Inflammatory macrophage treated with lipopolysaccharide for 4 hours (primary cell): ENCODE data around the gene SMARCC2.

Experiments used
- DNase-seq: peaks from one replicate; pipeline ENCODE4 v3.0.0-alpha.2; 2020

SMARCC2 gene

GRCh38 chr12:56162468-56163290 lies 26.6 kb downstream of the SMARCC2 start:
- no peak for DNase-seq

- DNase-seq: no peak
Measured at GRCh38 chr12:56161690-56162351, 27.5 kb downstream of the SMARCC2 start.

DNA sequence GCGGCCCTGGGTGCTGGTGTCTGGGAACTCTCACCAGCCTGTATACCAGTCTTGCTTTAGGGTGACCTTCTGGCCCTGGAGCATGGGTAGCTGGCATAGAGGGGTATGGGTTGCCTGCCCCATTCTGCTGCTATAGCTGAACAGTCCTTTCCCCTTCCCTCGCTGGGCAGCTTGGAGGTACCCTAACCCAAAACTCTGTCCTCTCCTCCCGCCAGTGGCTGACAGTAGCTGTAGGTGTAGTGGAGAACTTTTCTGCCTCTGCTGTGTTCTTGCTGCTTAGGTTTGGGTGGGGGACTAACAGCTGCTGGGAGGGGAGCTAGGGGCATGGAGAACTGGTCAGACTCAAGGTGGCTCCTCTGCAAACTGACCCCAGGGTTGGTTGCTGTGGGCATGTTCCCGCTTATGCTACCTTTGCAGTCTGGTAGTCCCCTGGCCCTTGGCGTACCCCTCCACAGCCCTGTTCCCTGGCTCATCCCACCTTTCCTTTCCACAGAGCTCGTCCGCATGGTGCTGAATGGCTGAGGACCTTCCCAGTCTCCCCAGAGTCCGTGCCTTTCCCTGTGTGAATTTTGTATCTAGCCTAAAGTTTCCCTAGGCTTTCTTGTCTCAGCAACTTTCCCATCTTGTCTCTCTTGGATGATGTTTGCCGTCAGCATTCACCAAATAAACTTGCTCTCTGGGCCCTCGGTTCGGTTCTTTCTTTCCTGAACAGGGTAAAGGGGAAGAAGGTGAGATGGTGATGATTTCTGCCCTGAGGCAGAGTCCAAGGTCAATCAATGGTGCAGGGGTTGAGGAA lies 28.2 kb downstream of the SMARCC2 start:
- DNase-seq: no peak

GRCh38 chr12:56160193-56160763 lies 29.0 kb downstream of the SMARCC2 start:
- peak; percentile 34 for DNase-seq

DNA sequence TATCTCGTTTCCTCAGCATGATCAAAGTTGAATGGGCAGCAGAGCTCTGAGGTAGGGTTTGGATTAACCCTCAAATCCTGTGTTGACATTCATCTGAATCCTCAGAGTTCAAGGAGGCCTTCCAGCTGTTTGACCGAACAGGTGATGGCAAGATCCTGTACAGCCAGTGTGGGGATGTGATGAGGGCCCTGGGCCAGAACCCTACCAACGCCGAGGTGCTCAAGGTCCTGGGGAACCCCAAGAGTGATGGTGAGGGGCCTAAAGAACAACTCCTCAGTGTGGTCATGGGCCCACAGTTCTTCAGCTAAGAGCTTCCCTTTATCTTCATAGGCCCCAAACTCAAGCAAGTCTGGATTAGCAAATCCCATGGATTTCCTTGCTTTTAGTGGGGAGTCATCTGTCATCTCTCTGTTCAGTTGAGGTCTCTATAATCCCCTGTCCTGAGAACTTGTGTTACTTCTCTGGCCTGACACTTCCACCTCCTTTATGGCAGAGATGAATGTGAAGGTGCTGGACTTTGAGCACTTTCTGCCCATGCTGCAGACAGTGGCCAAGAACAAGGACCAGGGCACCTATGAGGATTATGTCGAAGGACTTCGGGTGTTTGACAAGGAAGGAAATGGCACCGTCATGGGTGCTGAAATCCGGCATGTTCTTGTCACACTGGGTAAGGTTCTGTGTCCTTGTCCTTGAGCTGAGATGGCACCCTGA lies 29.6 kb downstream of the SMARCC2 start:
- no peak for DNase-seq

DNA sequence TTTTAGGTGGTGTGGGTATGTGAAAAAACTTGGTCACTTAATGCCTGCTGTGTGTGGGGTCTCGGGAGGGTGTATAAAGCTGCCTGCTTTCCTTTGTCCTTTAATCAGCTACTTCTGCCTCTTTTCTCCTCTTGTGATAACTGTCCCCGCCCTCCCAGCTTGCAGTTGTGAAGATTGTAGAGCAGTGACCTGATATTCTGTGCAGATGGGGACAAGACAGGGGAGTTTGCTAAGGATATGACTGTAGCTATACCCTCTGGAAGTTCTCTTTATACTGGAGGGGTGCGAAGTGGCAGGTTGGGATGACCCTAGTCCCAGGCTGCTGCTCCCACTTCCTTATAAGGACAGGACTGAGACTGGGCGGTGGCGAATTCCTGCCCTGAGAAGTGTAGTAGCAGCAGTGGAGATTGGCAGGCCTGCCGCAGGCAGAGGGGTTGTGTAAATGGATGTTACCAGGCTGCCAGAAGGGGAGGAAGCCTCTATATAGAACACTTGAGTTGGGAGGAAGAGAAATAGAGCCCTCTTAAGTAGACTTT lies 30.3 kb downstream of the SMARCC2 start:
- peak; percentile 67 for DNase-seq

- DNase-seq: peak; percentile 98
Measured at GRCh38 chr12:56158029-56158925, 31.0 kb downstream of the SMARCC2 start, which contains the start of gene MYL6. Gene MYL6, plus strand, starts transcription at chr12:56158359. Its CDS starts 43 bp downstream, at chr12:56158402.

GRCh38 chr12:56157201-56158028 lies 31.9 kb downstream of the SMARCC2 start:
- peak; percentile 61 for DNase-seq

GRCh38 chr12:56156464-56157200 lies 32.7 kb downstream of the SMARCC2 start:
- DNase-seq: peak; percentile 39

- DNase-seq: no peak
Measured at GRCh38 chr12:56155256-56155845, 33.9 kb downstream of the SMARCC2 start.

DNA sequence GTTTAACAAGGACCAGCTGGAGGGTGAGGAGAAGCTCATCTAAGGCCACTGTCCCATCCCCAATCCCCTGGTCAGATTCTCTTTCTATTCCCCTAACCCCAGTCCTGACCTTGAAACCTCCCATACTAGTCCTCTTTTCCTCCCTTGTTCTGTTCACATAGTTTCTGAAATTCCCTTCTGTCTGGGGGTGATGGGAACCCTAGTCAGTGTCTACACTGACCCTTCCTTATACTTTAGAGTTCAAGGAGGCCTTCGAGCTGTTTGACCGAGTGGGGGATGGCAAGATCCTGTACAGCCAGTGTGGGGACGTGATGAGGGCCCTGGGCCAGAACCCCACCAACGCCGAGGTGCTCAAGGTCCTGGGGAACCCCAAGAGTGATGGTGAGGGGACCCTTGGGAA lies 34.5 kb downstream of the SMARCC2 start:
- no peak for DNase-seq

- no peak for DNase-seq
Measured at GRCh38 chr12:56154246-56154771, 35.0 kb downstream of the SMARCC2 start.

- DNase-seq: no peak
Measured at GRCh38 chr12:56153678-56154065, 35.6 kb downstream of the SMARCC2 start.

GRCh38 chr12:56152756-56153677 lies 36.3 kb downstream of the SMARCC2 start:
- DNase-seq: no peak

DNA sequence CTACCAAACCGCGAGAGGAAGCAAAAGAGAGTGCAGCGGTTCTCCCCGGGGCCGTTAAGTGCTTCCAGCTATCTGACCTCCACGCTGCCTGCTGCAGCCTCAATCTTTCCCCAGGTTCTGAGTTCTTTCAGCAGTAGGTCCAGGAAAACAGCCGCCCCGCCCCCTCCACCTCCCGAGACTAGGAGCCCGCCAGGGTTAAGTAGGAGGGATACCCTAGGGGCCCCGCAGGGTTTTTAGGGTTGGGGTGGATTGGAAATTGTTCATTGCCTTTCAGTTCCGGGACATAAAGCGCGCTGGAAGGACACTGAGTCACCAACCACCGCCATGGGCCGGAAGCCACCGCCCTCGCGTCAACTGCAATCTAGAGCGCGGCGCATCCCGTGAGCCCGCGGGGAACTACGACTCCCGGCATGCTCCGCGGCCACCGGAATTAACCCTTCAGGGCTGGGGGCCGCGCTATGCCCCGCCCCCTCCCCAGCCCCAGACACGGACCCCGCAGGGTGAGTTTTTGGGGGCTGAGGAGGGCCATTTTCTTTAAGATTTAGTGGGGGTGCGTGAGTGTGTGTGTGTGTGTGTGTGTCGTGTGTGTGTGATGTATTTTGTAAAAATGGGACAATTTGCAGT lies 37.0 kb downstream of the SMARCC2 start, which contains the start of gene MYL6B:
MYL6B (plus strand) TSS at position 456 of the 624 bp plus-strand sequence. CDS start 1,332 bp downstream, outside the sequence.
- DNase-seq: peak; percentile 94

- DNase-seq: peak; percentile 21
Measured at GRCh38 chr12:56151672-56152131, 37.6 kb downstream of the SMARCC2 start.

DNA sequence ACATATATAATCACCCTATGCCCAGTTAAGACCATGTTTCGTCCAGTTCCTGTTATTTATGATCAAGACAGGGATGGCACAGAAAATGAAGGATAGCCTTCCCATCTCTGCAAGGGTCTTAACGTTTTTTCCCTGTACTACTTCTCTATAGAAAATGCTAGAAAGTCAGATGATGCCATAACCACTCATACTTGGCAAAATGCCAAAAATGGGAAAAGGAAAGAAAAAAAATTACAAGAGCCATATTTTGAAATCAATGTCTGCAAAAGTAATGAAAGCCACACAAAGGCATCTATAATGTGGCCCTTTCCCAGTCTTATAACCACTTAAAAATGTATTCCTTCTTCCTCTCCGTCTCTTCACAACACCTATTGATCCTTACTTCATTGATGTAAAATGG lies 38.7 kb downstream of the SMARCC2 start:
- peak; percentile 80 for DNase-seq
